Mammary epithelial cell (primary cell): ENCODE measurements around the gene RAMACL.

Experiments
- CTCF ChIP-seq, 2 donors: IDR thresholded peaks in 1 of 2; conservative IDR thresholded peaks in 1 of 2; 2 replicates each; pipeline ENCODE4 v1.5.1; 2011 to 2012; ENCODE audit warnings: inconsistent platforms in 2 of 2, low read length in 2 of 2, mild to moderate bottlenecking in 2 of 2, control low read depth in 1 of 2, low read depth in 1 of 2; ENCODE audit not compliant: insufficient read depth in 1 of 2; ENCODE audit errors: extremely low read depth in 1 of 2
- EZH2 ChIP-seq: IDR thresholded peaks from 2 replicates; pipeline ENCODE4 v1.6.1; 2012; ENCODE audit warnings: low read length, inconsistent platforms, borderline replicate concordance

DNA sequence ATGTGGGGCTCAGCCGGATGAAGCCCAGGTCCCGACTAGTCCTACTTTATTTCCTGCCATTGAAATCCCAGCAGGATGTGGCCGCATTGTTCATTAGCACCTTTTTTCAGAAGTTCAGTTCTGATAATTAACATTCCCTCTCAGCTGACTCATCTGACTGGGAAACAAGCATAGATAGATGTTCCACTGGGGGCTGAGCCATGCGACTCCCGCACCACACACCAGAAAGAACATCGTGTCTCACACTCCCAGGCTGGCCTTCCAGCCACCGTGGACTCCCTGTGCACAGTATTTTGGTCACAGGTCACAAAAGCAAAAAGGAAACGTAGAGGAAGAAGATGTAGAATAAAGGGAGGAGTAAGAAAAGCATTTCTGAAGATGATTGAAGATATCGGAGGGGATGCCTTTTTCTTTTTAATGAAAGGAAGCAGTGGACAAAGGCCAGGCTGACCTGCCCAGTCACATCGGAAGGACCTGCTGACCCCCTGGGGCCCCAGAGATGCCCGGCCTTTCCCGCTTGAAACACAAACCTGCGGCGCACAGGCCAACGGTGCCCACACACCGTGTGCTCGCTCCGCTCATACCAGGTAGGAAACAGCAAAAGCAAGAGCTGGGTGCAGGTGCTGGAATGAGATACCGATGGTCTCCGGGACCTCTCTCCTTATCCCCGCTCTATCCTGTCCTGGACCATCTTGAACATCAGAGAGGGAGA lies 28.7 kb upstream of the RAMACL start:
- TF ChIP-seq EZH2 (no peak), CTCF (conservative IDR thresholded peaks at IDR 0.05 in 1 of 2, IDR thresholded peaks at IDR 0.05 in 1 of 2; ENCODE audit: extremely low read depth in 1 of 2, insufficient read depth in 1 of 2, low read depth in 1 of 2, low read length in 2 of 2) (no peak)
